Mucosa of descending colon (tissue), 3 donors: ENCODE results near the gene ACCSL. TPM values are rescaled to one million over a fixed set of nuclear protein-coding genes. Genes with fewer than 3 reads are reported as not detected.
A peak's percentile ranks its signal among the peaks of the same experiment; 100 is the strongest.

Source experiments
- ATAC-seq: fragments of 200-7000 bp; cut with Tn5 transposase; one replicate; pipeline ENCODE4 v1.9.1; 2020; ENCODE audit warnings: mild to moderate bottlenecking, moderate library complexity
- DNase-seq, 3 donors: peaks; one replicate each; pipeline ENCODE4 v3.0.0-alpha.2; 2020
- H3K36me3 ChIP-seq: fragments of 200-600 bp; one replicate; pipeline ENCODE4 v1.8.0; 2021; ENCODE audit warnings: low read depth, mild to moderate bottlenecking
- H3K4me1 ChIP-seq: fragments of 200-600 bp; one replicate; pipeline ENCODE4 v1.8.0; 2021; ENCODE audit warnings: low read depth, mild to moderate bottlenecking
- H3K4me3 ChIP-seq: fragments of 200-600 bp; one replicate; pipeline ENCODE4 v1.8.0; 2021; ENCODE audit warnings: mild to moderate bottlenecking
- H3K9me3 ChIP-seq: fragments of 200-600 bp; one replicate; pipeline ENCODE4 v1.8.0; 2021; ENCODE audit warnings: mild to moderate bottlenecking
- CTCF ChIP-seq: fragments of 200-600 bp; IDR thresholded peaks from one replicate; pipeline ENCODE4 v1.8.0; 2022; ENCODE audit warnings: antibody characterized with exemption, mild to moderate bottlenecking
- intact Hi-C, 2 donors: fragments of 100-400 bp; cut with DNase I in 1 of 2; cut with micrococcal nuclease in 1 of 2; formaldehyde crosslinking; loops; one replicate each; pipeline versions ENCODE4 v1.11.0 to v1.11.1; 2022; cut with DNase I, micrococcal nuclease
- total RNA-seq, 3 donors: library from RNA; stranded (reverse); fragmentation: NEBNext Ultra II Directional in 2 of 3; extraction: Animal tissue kit (Norgen Biotek cat#: 25700) in 2 of 3; gene quantifications; one replicate each; pipeline versions ENCODE4 v1.2.1 to v1.2.4, GENCODE V29; 2021 to 2023
- donor health status: DM: no; HTN: no; CAD: no; lungs with moderate emphysema.
- donor health status: DM: no; HTN: no; CAD: no.
- donor health status: DM: no; HTN: yes; CAD: no.

The ACCSL gene
- total RNA-seq, 3 donors from 2014 or later, result not detected

DNA sequence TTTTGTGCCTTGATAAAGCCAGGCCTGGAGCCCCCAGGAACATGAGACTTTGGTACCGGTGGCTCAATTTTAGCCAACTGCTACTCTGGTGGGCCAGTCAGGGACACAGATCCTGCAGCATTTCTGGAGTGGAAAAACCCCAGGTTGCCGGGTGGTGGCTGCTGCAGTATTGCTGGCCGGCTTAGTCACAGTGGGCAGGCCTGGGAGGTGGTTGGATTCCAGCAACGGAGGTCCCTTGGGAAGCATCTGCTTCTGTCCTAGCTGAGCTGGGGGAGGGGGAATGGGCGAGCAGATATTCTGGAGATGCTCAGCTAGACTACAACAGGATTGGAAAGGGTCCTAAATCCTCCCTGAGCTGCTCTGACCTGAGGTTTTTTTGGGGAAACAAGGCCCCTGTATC, 31.6 kb upstream of the ACCSL start:
- Histone ChIP-seq H3K9me3 (no peaks in the 10 kb centered on the region), H3K4me1 (no peaks in the 10 kb centered on the region), H3K4me3 (no peak overlapping the region), H3K36me3 (no peaks in the 10 kb centered on the region)
- TF ChIP-seq CTCF, result no peak
- intact Hi-C loops, result no loop called here
- no peak for DNase-seq
- peak; percentile 25 for ATAC-seq

- intact Hi-C loops, result no loop called here
- H3K4me3 ChIP-seq, result no peak overlapping the region
- TF ChIP-seq CTCF, result no peak
- no peaks in the 10 kb centered on the region for H3K9me3 ChIP-seq
- no peak for ATAC-seq
- H3K36me3 ChIP-seq, result no peaks in the 10 kb centered on the region
- no peak for DNase-seq
- no peaks in the 10 kb centered on the region for H3K4me1 ChIP-seq
Observed at GRCh38 chr11:44016546-44017442, 31.0 kb upstream of the ACCSL start.

DNA sequence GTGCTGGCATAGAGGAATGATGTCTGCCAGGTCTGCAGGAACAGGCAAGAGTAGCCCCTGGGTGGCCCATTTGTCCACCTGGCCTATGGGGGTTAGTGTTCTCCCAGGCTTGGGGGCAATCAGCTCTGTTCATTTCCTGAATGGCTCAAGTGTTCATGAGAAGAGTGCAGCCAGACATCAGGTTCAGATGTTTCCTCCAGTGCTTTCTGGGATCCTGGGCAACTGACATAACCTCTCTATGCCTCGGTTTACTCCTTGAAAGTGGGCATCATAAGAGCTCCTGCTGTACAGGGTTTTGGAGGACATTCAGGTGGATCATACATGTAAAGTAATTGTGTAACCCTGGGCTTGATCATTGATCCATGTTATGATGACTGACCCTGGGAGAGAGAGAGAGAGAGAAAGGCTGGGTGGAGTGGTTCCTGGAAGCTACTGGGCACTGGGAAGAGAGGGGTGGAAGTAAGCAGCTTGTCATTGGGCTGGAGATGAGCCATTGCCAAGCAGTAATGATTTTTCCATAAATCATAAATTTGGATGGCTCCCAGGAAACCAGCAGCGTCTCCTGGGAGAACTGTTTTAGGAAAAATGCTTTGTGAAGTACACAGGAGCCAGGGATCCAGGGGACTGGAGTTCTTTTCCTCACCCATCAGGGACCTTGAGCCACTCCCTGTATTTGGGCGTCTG, 30.2 kb upstream of the ACCSL start:
- no peaks in the 10 kb centered on the region for H3K9me3 ChIP-seq
- H3K36me3 ChIP-seq, result no peaks in the 10 kb centered on the region
- no peak for TF ChIP-seq CTCF
- no peak for DNase-seq
- no peak overlapping the region for H3K4me3 ChIP-seq
- intact Hi-C loops, result no loop called here
- H3K4me1 ChIP-seq, result no peaks in the 10 kb centered on the region
- no peak for ATAC-seq

DNA sequence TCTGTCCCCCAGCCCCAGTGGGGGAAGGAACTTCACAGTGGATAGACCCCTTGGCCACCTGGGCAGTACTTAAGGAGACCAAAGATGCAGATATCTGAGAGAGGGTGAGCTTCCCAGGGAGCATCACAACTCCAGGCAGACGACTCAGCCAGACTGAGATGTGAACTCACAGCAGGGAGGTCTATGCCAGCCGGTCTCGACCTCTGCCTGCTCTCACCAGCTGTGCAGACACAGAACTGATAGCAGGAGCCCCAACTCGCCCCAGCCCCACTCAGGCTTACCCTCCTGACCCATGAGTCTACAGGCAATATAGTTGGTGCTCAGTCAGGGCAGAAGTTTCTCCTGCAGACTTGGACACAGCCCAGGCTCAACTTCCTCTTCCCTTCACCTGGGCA, 29.7 kb upstream of the ACCSL start:
- intact Hi-C loops, result no loop called here
- TF ChIP-seq CTCF, result no peak
- Histone ChIP-seq H3K4me1 (no peaks in the 10 kb centered on the region), H3K36me3 (no peaks in the 10 kb centered on the region), H3K9me3 (no peaks in the 10 kb centered on the region), H3K4me3 (no peak overlapping the region)
- DNase-seq (no peak), ATAC-seq (no peak)

DNA sequence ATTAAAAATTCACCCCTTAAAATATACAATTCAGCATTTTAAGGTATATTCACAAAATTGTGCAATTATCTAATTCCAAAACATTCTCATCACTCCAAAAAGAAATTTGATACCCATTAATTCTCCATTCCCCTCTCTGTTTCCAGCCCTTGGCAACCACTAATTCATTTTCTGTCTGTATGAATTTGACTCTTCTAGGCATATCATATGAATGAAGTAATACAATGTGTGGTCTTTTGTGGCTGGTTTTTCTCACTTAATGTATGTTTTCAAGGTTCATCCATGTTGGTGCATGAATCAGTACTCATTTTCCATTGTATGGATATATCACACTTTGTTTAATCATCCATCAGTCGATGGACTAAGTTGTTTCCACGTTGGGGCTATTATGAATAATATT, 29.0 kb upstream of the ACCSL start:
- no peak for DNase-seq
- no peak for ATAC-seq
- H3K36me3 ChIP-seq, result no peaks in the 10 kb centered on the region
- no peak overlapping the region for H3K4me3 ChIP-seq
- intact Hi-C loops, result no loop called here
- TF ChIP-seq CTCF, result no peak
- H3K4me1 ChIP-seq, result no peaks in the 10 kb centered on the region
- no peaks in the 10 kb centered on the region for H3K9me3 ChIP-seq
